H1 (cell line): ENCODE data around the gene STX18.

Experiments used
- BRCA1 ChIP-seq: IDR thresholded peaks from 2 replicates; pipeline ENCODE4 v1.6.1; 2012; ENCODE audit warnings: low read depth, low read length, improper control_type of control experiment
- CEBPB ChIP-seq: IDR thresholded peaks from 2 replicates; pipeline ENCODE4 v1.6.1; 2012; ENCODE audit warnings: low read depth, low read length
- CTCF ChIP-seq, 3 experiments: IDR thresholded peaks; 1 replicate in 2 of 3; 2 replicates in 1 of 3; pipeline versions ENCODE4 v1.5.1 to v1.6.1; 2011; ENCODE audit warnings: low read length in 3 of 3, mild to moderate bottlenecking in 3 of 3, inconsistent platforms in 2 of 3, low read depth in 1 of 3, moderate library complexity in 1 of 3; ENCODE audit not compliant: insufficient read depth in 1 of 3; ENCODE audit errors: control extremely low read depth in 1 of 3
- E2F6 ChIP-seq: IDR thresholded peaks from 2 replicates; pipeline ENCODE4 v1.6.1; 2012; ENCODE audit warnings: inconsistent platforms
- EZH2 ChIP-seq: fragments of 200-600 bp; sonication (generic); IDR thresholded peaks from 2 replicates; pipeline ENCODE4 v1.7.1; 2012; ENCODE audit warnings: low read depth, mild to moderate bottlenecking, moderate library complexity, low read length, inconsistent platforms; ENCODE audit not compliant: severe bottlenecking
- POLR2A ChIP-seq, 2 experiments: IDR thresholded peaks; 1 replicate in 1 of 2; 2 replicates in 1 of 2; pipeline ENCODE4 v1.6.1; 2011; ENCODE audit warnings: low read depth in 2 of 2, low read length in 2 of 2, mild to moderate bottlenecking in 2 of 2; ENCODE audit errors: control extremely low read depth in 1 of 2
- SIRT6 ChIP-seq: IDR thresholded peaks from one replicate; pipeline ENCODE4 v1.7.1; 2012; ENCODE audit warnings: low read length, inconsistent platforms
- USF2 ChIP-seq: IDR thresholded peaks from 2 replicates; pipeline ENCODE4 v1.6.1; 2011; ENCODE audit warnings: low read length, improper control_type of control experiment
- YY1 ChIP-seq: IDR thresholded peaks from 2 replicates; pipeline ENCODE4 v1.6.1; 2011; ENCODE audit warnings: low read depth, mild to moderate bottlenecking, low read length

DNA sequence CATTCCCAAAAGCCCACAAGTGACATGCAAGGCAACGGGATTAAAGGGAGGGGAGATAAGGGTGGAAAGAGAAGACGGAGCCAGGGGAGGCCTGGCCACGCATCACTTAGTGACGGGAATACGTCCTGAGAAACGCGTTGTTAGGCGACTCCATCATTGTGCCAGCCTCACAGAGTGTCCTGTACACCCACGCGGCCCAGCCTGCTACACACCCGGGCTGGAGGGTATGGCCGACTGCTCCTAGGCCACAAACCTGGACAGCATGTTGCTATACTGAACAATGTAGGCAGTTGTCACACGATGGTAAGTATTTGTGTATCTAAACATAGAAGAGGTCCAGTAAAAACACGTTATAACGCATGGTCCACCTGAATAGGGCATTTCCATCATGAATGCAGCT lies 131.6 kb downstream of the STX18 start:
- TF ChIP-seq CEBPB (no peak), CTCF (IDR thresholded peaks at IDR 0.05; ENCODE audit: control extremely low read depth in 1 of 3, insufficient read depth in 1 of 3, low read depth in 1 of 3, low read length in 3 of 3) (no peak), BRCA1 (no peak), E2F6 (no peak), USF2 (no peak), SIRT6 (no peak), EZH2 (no peak), POLR2A (IDR thresholded peaks at IDR 0.05; ENCODE audit: control extremely low read depth in 1 of 2, low read depth in 2 of 2, low read length in 2 of 2) (no peak), YY1 (no peak)
